ENCODE results near the gene CTNNBL1.
"Not testable (repeated sequence)": the region's sequence is repeated elsewhere in the genome, so short reads cannot be mapped to it uniquely, and the experiment has no call there.

CTNNBL1 gene

GRCh38 chr20:37679751-37680150 is 14.1 kb upstream of the CTNNBL1 start:
- not testable (repeated sequence) for DNase-seq (ENCODE audit: low spot score)

DNA sequence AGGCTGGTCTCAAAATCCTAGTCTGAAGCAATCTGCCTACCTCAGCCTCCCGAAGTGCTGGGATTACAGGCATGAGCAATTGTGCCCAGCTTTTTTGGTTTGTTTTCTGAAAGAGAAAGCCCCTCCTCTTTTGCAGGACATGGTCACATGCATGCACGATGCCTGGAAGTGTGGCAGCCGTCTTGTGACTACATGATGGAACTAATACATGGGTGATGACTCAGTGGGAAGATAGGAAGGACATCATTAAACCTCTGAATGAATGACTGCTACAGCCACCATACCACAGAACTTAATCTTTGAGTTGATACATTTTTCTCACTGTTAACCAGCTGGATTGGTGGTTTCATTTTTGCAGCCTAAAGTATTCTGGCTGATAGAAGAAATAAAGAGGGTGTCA is 13.4 kb upstream of the CTNNBL1 start:
- no peak for DNase-seq (ENCODE audit: low spot score)

DNA sequence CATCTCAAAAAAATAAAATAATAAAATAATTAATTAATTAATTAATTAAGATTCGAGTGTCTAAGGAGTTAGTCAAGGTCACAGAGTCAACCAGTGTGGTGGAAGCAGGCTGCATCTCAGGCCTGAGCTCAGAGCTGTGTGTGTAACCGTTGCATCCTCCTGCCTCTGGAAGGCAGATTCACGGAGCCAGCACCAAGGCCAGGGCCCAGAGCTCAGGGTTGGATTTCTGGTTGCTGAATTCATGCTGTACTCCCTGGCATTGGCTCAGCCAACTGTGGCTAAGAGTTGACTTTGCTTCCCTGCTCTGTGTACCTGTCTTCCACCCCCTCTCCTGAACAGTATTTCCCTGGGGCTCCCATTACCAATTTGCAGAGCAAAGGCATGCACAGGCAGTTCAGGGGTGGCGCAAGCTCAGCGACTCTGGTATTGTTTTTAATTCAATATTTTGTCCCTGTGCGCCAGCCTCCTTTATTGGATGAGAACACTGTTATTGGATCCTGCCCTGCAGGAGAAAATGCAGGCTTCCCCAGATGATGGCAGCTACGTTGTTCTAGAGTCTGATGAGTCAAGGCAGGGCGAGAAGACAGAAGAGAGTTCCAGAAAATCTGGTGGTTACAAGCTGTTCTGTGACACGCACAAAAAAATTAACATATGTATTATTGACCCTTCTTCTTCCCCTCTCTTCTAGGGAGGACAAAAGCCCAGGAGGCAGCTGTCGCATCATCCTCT is 12.3 kb upstream of the CTNNBL1 start:
- no peak for DNase-seq (ENCODE audit: low spot score)

- not testable (repeated sequence) for DNase-seq (ENCODE audit: low spot score)
These were observed 10.7 kb upstream of the CTNNBL1 start for GRCh38 chr20:37683146-37683545.

- DNase-seq (ENCODE audit: low spot score) = no peak
These were observed 6.9 kb upstream of the CTNNBL1 start for GRCh38 chr20:37686762-37687477.

GRCh38 chr20:37687478-37687805 is 6.4 kb upstream of the CTNNBL1 start:
- no peak for DNase-seq (ENCODE audit: low spot score)

DNA sequence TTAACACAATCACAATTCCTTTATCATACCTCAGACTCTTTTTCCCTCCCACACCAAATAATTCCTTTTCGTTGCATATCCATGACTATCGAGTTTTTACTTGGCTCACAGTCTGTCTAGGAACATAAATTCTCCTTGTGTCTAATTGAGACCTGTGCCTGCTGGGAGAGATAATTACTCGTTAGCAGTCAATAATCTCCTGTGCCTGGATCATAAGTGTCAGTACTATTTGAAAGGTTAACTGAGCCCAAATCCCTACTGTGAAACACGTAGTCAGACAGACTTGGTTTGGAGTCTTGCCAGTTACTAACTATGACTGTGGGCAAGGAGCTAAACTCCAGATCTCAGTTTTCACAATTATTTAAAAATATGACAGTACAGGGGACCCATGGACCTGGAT is 5.7 kb upstream of the CTNNBL1 start:
- DNase-seq (ENCODE audit: low spot score) = no peak

- DNase-seq (ENCODE audit: low spot score) = no peak
These were observed 3.0 kb upstream of the CTNNBL1 start for GRCh38 chr20:37690626-37691369.

GRCh38 chr20:37692459-37693166 is 1.2 kb upstream of the CTNNBL1 start:
- no peak for DNase-seq (ENCODE audit: low spot score)

DNA sequence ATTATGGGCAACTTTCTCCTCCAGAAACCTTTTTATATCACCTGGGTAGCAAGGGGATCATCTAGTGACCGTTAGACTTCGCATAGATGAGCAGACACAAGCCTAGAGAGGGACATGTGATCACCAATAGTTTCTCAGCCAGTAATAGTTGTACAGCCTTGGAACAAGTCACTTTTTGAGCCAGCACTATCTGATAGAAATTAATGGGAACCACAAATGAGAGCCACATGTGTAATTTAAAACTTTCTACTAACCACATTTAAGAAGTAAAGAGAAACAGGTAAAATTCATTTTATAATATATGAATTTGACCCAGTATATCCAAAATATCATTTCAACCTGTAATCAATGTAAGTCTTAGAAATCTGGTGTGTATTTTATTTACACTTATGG is 592 bp upstream of the CTNNBL1 start:
- DNase-seq (ENCODE audit: low spot score) = no peak

DNA sequence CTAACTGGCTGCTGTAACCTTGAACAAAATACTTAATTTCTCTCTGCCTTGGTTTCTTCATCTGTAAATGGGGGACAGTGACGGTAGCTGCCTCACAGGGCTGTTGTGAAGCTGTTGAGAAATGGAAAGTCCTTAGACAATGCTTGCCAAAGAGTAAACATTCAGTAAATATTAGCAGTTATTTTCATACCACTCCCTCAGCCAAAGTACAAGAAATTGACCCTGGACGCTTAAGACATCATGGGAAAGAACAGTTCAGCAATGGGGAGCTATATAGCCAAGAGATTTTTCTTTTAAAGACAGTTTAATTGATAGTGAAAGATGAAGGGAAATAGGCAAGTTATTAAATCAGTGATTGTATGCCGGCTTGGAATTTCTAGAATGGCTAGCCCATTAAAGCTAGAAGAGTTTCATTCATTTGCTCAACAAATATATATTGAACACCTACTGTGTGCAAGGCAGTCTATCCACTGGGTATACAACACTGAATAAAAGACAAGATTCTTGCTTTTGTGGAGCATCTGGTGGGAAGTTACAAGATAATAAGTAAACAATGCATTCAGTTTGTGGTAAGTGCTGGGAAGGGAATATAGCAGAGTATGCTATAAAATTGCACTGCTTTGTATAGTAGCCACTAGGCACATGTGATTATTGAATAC is 2.0 kb downstream of the CTNNBL1 start:
- DNase-seq (ENCODE audit: low spot score) = no peak

GRCh38 chr20:37697314-37697713 is 3.5 kb downstream of the CTNNBL1 start:
- no peak for DNase-seq (ENCODE audit: low spot score)

GRCh38 chr20:37699202-37699601 is 5.4 kb downstream of the CTNNBL1 start:
- no peak for DNase-seq (ENCODE audit: low spot score)

- no peak for DNase-seq (ENCODE audit: low spot score)
These were observed 6.5 kb downstream of the CTNNBL1 start for GRCh38 chr20:37700301-37700700.

DNA sequence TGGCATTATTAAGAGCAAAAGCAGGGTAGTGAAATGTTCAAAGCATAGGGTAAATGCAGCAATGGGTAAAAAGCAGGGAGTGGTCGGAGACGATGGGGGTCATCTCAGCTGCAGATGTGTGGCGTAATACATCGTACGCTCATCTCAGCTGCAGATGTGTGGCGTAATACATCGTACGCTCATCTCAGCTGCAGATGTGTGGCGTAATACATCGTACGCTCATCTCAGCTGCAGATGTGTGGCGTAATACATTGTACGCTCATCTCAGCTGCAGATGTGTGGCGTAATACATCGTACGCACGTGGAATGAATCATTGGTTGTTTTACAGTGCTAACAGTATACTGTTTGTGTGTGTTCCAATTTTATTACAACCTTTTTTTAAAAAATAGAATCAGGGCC is 7.8 kb downstream of the CTNNBL1 start:
- DNase-seq (ENCODE audit: low spot score) = not testable (repeated sequence)

DNA sequence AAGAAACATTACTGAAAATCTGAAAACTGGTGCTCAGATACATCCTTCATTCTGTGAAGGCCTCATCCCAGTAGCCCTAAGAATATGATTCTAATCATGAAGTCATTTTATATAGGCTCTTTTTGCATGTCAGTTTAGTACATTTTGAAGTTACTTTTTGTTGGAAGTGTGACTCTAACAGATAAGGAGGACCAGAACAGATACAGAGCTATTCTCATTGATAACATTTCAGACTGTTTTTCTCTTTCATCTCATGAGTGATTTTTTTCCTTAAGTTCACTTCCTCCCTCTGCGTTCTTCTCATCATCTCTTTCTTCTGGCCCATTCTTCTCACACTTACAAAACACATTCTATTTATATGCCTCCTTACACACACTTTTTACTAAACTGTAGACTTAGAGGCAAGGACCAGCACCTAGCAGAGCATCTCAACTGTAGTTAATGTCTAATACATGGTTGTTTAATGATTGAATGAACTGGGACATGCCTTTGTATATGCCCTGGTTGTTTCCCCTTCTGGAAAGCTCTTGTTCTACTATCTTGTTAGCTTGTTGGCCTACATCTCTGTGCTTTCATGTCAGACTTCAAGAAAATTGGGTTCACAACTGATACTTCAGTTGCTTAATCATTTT is 8.7 kb downstream of the CTNNBL1 start:
- no peak for DNase-seq (ENCODE audit: low spot score)

DNA sequence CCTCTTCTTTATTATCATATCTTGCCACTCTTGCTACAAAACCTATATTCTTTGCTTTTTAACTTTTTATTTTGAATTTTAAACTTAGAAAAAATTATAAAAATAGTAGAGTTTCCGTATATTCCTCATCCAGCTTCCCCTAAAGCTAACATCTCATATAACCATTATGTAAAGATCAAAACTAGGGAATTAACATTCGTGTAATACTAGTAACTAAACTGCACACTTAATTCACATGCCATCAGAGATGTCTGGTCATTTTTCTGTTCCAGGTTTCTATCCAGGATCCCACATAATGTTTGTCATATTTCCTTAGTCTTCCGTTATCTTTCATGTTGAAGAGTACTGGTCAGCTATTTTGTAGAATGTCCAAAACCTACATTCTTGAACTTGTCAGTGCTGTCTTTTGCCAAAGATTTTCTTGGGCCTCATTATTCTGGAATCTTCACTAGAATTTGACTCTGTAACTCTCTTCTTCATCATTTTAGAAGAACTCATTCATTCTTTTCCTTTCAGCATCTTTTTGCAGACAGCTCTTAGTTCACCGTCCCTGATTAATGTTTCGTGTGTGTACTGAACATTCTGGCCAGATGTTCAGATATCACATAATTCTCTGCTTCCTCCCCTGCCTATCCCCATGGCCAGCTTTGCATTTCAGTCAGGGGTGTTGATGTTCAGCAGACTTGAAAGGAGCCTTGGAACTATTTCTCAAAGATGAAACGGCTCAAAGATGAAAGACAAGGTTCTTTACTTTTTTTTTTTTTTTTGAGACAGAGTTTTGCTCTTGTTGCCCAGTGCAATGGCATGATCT is 9.4 kb downstream of the CTNNBL1 start:
- no peak for DNase-seq (ENCODE audit: low spot score)

DNA sequence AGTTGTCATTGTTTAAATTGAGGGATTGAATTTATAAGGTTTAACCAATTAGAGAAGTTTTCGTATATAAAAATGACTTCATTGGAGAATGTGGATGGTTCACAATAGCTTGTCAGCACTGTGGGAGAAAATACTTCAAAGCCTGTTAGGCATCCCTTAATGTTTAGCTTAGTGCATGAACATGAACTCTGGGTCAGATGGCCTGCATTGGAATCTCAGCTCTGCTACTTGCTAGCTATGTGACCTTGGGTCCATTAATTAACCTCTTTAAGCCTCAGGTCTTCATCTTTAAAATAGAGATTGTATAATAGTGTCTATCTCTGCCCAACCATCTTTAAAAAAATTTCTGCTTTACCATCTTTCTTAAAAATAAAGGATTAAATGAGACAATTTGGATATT is 11.1 kb downstream of the CTNNBL1 start:
- no peak for DNase-seq (ENCODE audit: low spot score)

DNA sequence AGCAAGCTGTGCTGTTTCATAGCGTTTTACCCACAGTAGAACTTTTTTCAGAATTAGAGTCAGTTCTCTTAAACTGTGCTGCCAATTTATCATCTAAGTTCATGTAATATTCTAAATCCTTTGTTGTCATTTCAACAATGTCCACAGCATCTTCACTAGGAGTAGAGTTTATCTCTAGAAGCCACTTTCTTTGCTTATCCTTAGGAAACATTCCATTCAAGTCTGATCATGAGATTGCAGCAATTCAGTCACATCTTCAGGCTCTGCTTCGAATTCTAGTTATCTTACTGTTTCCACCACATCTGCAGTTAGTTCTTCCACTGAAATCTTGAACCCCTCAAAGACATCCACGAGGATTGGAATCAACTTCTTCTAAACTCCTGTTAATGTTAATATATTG is 12.5 kb downstream of the CTNNBL1 start:
- no peak for DNase-seq (ENCODE audit: low spot score)

DNA sequence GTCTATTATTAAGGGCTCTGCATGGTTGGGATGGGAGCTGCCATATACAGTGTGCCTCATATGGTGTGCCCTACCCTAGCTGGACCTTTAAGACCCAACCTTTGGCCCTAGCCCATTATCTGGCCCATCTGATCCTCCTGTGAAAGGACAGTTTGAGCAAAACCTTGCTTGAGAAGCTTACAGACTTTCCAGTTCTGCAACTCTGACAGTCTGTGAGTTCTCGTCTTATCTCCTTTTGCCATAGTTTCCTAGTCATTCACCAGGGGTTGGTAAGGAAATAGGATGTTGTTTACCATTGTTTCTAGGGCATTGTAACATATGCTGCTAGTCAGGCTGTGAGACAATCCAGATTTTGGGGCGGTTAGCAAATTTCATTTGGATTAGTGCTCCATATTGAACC is 17.2 kb downstream of the CTNNBL1 start:
- no peak for DNase-seq (ENCODE audit: low spot score)

Measured in AG08396 (cell line).